Islet of Langerhans (tissue), 1 donor: ENCODE measurements around the gene PTTG2.

Experiments
- FAIRE-seq: peaks from one replicate; lab custom pipeline; 2011; peaks lifted over from hg19 to GRCh38; lab: Jason Lieb, UNC

The PTTG2 gene

GRCh38 chr4:37989398-37990260, 29.4 kb downstream of the PTTG2 start:
- FAIRE-seq = no peak

- no peak for FAIRE-seq
Measured at GRCh38 chr4:37990731-37991245, 30.6 kb downstream of the PTTG2 start.

- no peak for FAIRE-seq
Measured at GRCh38 chr4:37991623-37992410, 31.6 kb downstream of the PTTG2 start.

GRCh38 chr4:37993806-37994205, 33.6 kb downstream of the PTTG2 start:
- FAIRE-seq = no peak

- FAIRE-seq = no peak
Measured at GRCh38 chr4:37994569-37994968, 34.4 kb downstream of the PTTG2 start.

GRCh38 chr4:37995299-37995821, 35.2 kb downstream of the PTTG2 start:
- no peak for FAIRE-seq

GRCh38 chr4:37995981-37996775, 36.0 kb downstream of the PTTG2 start:
- no peak for FAIRE-seq

- FAIRE-seq = no peak
Measured at GRCh38 chr4:37998226-37998625, 38.0 kb downstream of the PTTG2 start.

- peak; percentile 9 for FAIRE-seq
Measured at GRCh38 chr4:37999000-37999716, 39.0 kb downstream of the PTTG2 start.

- FAIRE-seq = no peak
Measured at GRCh38 chr4:37999965-38000364, 39.8 kb downstream of the PTTG2 start.

- FAIRE-seq = no peak
Measured at GRCh38 chr4:38001927-38002326, 41.7 kb downstream of the PTTG2 start.

- no peak for FAIRE-seq
Measured at GRCh38 chr4:38002451-38003071, 42.4 kb downstream of the PTTG2 start.

GRCh38 chr4:38003102-38003501, 42.9 kb downstream of the PTTG2 start:
- no peak for FAIRE-seq

GRCh38 chr4:38003628-38004027, 43.4 kb downstream of the PTTG2 start:
- FAIRE-seq = no peak

GRCh38 chr4:38004062-38004461, 43.9 kb downstream of the PTTG2 start:
- no peak for FAIRE-seq

GRCh38 chr4:38004887-38005286, 44.7 kb downstream of the PTTG2 start:
- no peak for FAIRE-seq

GRCh38 chr4:38005637-38006036, 45.4 kb downstream of the PTTG2 start:
- FAIRE-seq = no peak

GRCh38 chr4:38007645-38008044, 47.4 kb downstream of the PTTG2 start:
- FAIRE-seq = no peak

- FAIRE-seq = no peak
Measured at GRCh38 chr4:38008571-38009021, 48.4 kb downstream of the PTTG2 start.

- peak; percentile 9 for FAIRE-seq
Measured at GRCh38 chr4:38009421-38009820, 49.2 kb downstream of the PTTG2 start.

GRCh38 chr4:38009949-38010348, 49.8 kb downstream of the PTTG2 start:
- FAIRE-seq = no peak
